GM18909 (cell line): ENCODE results near the gene GPR150.

Source experiments
- ATAC-seq: cut with Tn5 transposase; IDR thresholded peaks from one replicate; pipeline ENCODE4 v1.9.1; 2021; ENCODE audit warnings: mild to moderate bottlenecking; ENCODE audit not compliant: unreplicated experiment, poor library complexity

Gene GPR150

DNA sequence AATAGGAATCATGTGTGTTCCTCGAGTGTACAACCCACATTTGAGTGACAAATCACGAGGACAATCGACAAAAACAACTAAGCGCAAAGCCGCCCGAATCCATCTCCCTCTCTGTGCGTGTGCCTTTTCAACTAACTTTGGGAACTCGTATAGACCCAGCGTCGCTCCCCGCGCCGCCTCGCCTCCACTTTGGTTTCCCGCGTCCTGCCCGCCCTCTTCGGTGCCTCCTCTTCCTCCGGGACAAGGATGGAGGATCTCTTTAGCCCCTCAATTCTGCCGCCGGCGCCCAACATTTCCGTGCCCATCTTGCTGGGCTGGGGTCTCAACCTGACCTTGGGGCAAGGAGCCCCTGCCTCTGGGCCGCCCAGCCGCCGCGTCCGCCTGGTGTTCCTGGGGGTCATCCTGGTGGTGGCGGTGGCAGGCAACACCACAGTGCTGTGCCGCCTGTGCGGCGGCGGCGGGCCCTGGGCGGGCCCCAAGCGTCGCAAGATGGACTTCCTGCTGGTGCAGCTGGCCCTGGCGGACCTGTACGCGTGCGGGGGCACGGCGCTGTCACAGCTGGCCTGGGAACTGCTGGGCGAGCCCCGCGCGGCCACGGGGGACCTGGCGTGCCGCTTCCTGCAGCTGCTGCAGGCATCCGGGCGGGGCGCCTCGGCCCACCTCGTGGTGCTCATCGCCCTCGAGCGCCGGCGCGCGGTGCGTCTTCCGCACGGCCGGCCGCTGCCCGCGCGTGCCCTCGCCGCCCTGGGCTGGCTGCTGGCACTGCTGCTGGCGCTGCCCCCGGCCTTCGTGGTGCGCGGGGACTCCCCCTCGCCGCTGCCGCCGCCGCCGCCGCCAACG is at the start of gene GPR150:
Gene GPR150 (plus strand): TSS at position 58 of the 840 bp plus-strand sequence. CDS start 189 bp downstream, at position 247.
- ATAC-seq, result peak; percentile 70

GRCh38 chr5:95572016-95572415 is 47.9 kb upstream of the GPR150 start:
- ATAC-seq, result no peak

GRCh38 chr5:95581576-95581975 is 38.3 kb upstream of the GPR150 start:
- no peak for ATAC-seq

GRCh38 chr5:95583992-95584391 is 35.9 kb upstream of the GPR150 start:
- ATAC-seq, result no peak

GRCh38 chr5:95590880-95591279 is 29.0 kb upstream of the GPR150 start:
- ATAC-seq, result peak; percentile 58

DNA sequence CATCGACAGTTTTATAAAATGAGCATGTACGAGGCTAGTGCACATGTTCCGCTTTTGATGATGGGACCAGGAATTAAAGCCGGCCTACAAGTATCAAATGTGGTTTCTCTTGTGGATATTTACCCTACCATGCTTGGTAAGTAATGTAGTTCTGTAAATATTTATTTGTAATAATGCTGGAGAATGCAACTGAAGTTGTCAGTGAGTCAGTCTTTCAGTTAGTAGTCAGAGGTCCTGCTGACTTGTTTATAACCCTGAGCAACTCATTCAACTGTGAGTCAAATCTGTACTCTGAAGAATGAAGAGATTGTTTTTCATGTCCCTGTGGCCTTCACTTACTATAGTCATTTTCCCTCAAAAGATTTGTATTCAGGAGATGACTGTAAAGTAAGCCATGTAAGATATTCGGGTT is 28.4 kb upstream of the GPR150 start:
- ATAC-seq, result peak; percentile 72

DNA sequence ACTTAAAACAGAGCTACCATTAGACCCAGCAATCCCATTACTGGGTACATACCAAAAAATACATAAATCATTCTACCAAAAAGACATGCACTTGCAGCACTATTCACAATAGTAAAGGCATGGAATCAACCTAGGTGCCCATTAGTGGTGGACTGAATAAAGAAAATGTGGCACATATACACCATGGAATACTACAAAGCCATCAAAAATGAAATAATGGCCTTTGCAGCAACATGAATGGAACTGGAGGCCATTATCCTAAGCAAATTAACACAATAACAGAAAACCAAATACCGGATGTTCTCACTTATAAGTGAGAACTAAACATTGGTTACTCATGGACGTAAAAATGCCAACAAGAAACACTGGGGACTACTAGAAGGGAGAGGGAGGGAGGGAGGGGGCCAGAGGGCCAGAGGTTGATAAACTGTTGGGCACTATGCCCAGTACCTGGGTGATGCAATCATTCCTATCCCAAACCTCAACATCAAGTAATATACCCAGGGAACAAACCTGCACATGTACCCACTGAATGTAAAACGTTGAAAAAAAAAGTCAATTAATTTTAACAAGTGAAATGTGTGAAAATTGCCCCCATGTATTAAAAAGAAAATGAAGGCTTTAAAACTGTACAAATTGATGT is 24.5 kb upstream of the GPR150 start:
- no peak for ATAC-seq

DNA sequence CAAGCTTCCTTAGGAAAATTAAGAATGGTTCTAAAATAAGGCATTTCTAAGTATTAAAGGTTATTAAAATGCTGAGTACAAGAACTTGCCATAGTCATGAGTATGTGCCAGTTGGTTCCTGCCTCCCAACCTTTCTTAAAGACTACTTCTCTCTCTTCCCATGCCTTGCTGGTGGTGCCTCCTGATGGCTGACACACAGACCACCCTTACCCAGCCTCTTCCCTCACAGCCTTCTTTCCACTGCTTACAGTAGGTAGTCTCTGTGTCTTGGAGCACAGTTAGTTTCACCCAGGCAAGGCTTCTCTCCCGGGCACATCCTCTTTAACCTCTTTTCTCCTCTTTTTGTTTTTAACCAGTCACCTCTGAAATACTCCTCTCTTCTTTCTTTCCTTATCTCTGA is 20.6 kb upstream of the GPR150 start:
- no peak for ATAC-seq

GRCh38 chr5:95600557-95600956 is 19.3 kb upstream of the GPR150 start:
- no peak for ATAC-seq

DNA sequence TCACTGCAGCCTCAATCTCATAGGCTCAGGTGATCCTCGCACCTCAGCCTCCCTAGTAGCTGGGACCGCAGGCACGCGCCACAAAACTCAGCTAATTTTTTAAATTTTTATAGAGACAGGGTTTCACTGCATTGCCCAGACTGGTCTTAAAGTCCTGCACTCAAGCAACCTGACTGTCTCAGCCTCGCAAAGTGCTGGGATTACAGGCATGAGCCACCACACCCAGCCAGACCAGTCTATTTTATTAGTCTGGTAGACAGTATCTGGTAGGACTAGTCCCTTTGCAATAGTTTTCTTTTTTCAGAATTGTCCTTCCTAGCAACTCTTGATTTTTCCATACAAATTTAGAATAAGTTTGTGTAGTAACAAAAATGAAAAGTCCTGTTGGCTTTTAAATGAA is 14.1 kb upstream of the GPR150 start:
- ATAC-seq, result no peak

- no peak for ATAC-seq
Observed at GRCh38 chr5:95606419-95606818, 13.5 kb upstream of the GPR150 start.

GRCh38 chr5:95609711-95610110 is 10.2 kb upstream of the GPR150 start:
- ATAC-seq, result no peak

DNA sequence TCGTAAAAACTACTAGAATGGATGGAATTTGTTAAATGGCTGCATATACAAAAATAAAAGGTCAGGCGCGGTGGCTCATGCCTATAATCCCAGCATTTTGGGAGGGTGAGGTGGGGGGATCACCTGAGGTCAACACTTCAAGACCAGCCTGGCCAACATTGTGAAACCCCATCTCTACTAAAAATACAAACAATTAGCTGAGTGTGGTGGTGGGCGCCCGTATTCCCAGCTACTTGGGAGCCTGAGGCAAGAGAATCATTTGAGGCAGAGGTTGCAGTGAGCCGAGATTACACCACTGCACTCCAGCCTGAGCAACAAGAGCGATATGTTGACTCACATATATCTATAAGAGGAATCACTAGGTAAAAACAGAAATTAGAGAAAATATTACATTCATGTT is 9.3 kb upstream of the GPR150 start:
- no peak for ATAC-seq

- no peak for ATAC-seq
Observed at GRCh38 chr5:95611396-95611795, 8.5 kb upstream of the GPR150 start.

DNA sequence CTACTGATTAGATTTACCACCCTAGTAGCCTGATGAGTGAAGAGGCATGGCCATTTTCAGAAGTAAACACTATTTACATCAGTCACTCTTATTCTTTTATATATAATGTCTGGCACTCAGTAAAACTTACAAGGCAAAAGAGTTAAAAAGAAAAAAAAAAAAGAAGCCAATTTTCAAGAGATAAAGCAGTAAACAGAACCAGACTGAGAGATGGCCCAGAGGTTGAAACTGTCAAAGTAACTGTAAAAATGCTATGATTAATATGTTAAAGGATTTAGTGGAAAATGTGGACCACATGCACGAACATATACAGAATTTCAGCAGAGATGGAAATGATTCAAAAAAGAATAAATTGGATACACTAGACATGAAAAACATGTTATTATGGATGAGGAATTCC is 6.4 kb upstream of the GPR150 start:
- ATAC-seq, result no peak

- no peak for ATAC-seq
Observed at GRCh38 chr5:95615164-95615467, 4.8 kb upstream of the GPR150 start.

DNA sequence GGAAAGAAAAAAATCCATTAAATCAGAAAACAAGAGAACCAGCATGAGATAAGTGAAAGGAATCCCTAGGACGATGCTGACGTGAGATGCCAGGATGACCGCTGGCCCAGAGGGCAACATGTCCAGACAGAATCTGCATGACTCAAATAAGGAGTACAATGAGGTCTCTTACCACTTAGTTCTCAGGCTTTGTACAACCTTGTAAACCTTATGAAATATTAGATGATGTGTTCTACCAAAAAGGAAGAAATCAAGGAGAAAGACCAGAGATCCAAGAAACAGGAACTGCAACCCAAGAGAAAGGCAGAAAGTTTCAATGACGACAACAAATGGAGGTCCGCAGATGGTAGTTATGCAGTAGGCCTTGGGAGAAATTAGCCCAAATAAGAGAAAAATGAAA is 2.8 kb upstream of the GPR150 start:
- no peak for ATAC-seq

DNA sequence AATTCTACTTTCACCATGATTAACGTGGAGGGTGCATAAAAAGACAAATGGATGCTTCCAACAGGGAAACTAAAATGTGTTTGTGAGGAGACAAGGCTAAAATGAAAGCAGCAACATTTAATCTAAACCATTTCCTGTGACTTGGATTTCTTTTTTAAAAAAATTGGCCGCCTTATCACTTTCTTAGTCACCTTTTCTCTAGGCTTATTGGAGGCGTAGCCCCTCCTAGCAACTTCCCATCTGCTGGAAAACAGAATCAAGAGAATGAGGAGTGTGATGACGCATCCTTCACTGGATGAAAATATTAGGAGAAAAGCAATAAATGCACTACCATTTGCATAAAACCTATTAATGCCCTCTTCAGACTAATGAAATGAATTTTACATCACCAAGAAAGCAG is 791 bp upstream of the GPR150 start:
- ATAC-seq, result no peak

- ATAC-seq, result no peak
Observed at GRCh38 chr5:95619514-95620029, 315 bp upstream of the GPR150 start.

DNA sequence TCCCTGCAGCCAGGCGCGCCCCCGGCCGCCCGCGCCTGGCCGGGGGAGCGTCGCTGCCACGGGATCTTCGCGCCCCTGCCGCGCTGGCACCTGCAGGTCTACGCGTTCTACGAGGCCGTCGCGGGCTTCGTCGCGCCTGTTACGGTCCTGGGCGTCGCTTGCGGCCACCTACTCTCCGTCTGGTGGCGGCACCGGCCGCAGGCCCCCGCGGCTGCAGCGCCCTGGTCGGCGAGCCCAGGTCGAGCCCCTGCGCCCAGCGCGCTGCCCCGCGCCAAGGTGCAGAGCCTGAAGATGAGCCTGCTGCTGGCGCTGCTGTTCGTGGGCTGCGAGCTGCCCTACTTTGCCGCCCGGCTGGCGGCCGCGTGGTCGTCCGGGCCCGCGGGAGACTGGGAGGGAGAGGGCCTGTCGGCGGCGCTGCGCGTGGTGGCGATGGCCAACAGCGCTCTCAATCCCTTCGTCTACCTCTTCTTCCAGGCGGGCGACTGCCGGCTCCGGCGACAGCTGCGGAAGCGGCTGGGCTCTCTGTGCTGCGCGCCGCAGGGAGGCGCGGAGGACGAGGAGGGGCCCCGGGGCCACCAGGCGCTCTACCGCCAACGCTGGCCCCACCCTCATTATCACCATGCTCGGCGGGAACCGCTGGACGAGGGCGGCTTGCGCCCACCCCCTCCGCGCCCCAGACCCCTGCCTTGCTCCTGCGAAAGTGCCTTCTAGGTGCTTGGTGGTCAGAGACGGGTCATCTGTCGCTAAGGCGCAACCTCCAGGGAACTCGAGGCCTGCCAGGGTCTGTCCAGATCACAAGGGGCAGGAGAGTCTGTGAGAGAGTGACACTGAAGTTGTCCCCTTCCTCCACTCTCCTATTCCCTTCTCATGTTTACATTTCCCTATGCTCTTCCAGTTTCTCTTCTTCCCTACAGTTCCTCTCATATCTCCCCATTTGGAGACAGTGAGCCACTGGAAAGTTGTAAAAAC is 1.3 kb downstream of the GPR150 start:
- ATAC-seq, result peak; percentile 46
